ENCODE data around the gene SEMA3E. TPM values are rescaled to one million over a fixed set of nuclear protein-coding genes. Genes with fewer than 3 reads are reported as not detected.

SEMA3E gene
- total and polyA plus RNA-seq, 10 of the 15 experiments (the other 5 are each of a cell fraction or from before 2014, with no cell fraction given), result 0.08 to 2.0 (median 0.82) TPM

- no peak overlapping the region for H3K4me3 ChIP-seq
- no peaks in the 10 kb centered on the region for H4K20me1 ChIP-seq (ENCODE audit: control insufficient read depth, insufficient read depth)
- ATAC-seq (no peak), DNase-seq (ENCODE audit: low read depth, low spot score) (no peak), FAIRE-seq (no peak)
- no peaks in the 10 kb centered on the region for H3K27me3 ChIP-seq (replicated peaks in 1 of 2; ENCODE audit: control insufficient read depth in 2 of 2, insufficient read depth in 2 of 2, low read length in 1 of 2)
- H3K4me1 ChIP-seq (ENCODE audit: control insufficient read depth, insufficient read depth, low read length), result no peaks in the 10 kb centered on the region
- H3K36me3 ChIP-seq (ENCODE audit: control insufficient read depth in 2 of 2, insufficient read depth in 2 of 2, low read length in 1 of 2), result no peaks in the 10 kb centered on the region
- in situ Hi-C loops (cut with MboI), result no loop called here
- ChIA-PET RAD21 (ENCODE audit: unreplicated experiment) (no interaction called here), SMC1A (ENCODE audit: uncharacterized antibody, unreplicated experiment) (interaction anchor here (1.4 kb wide), 1 partner anchor 11 kb away, joined by 3 read pairs; no protein-coding TSS in a partner anchor), CTCF (no interaction called here), POLR2A (no interaction called here)
- no peak overlapping the region for H3K27ac ChIP-seq (ENCODE audit: control insufficient read depth, insufficient read depth)
- no peaks in the 10 kb centered on the region for H3K79me2 ChIP-seq (ENCODE audit: control insufficient read depth, insufficient read depth, low read length)
- H2AFZ ChIP-seq (ENCODE audit: control insufficient read depth, low read depth, low read length), result no peak overlapping the region
- no TSS peak for BruUV-seq (replicated peaks)
- H3K9me3 ChIP-seq (replicated peaks; ENCODE audit: control insufficient read depth, insufficient read depth, low read length), result no peaks in the 10 kb centered on the region
- no peak overlapping the region for H3K4me2 ChIP-seq (ENCODE audit: control insufficient read depth, insufficient read depth)
- TF ChIP-seq MAX (IDR thresholded peaks at IDR 0.05; ENCODE audit: low read depth, low read length) (no peak), ZBTB11 (CRISPR knock-in tag; IDR thresholded peaks at IDR 0.05) (no peak)
- WGBS (ENCODE audit: insufficient coverage, insufficient replicate concordance, low lambda C conversion rate, missing lambda C conversion rate), result 79% methylated on average over 2 of the region's 2 CpGs
- intact Hi-C loops (cut with micrococcal nuclease; ENCODE audit: unreplicated experiment), result no loop called here
- no peak overlapping the region for H3K9ac ChIP-seq (ENCODE audit: control insufficient read depth, insufficient read depth, low read length)
These were observed 102.4 kb downstream of the SEMA3E start for GRCh38 chr7:83546586-83546985.

Measured in GM12878 (cell line).